Parathyroid adenoma (tissue), 2 donors: ENCODE measurements around the gene NPR2.

Experiments
- H2AFZ ChIP-seq: fragments of 300-600 bp; sonication (generic); one replicate; pipeline ENCODE4 v1.7.0; 2017; ENCODE audit warnings: antibody characterized with exemption, mild to moderate bottlenecking
- H3K27ac ChIP-seq: fragments of 300-600 bp; sonication (generic); one replicate; pipeline ENCODE4 v1.7.0; 2017
- H3K27me3 ChIP-seq: fragments of 300-600 bp; sonication (generic); one replicate; pipeline ENCODE4 v1.7.0; 2017; ENCODE audit warnings: low read length; ENCODE audit not compliant: control insufficient read depth, insufficient read depth
- H3K36me3 ChIP-seq: fragments of 300-600 bp; sonication (generic); one replicate; pipeline ENCODE4 v1.7.0; 2017; ENCODE audit warnings: low read length; ENCODE audit not compliant: control insufficient read depth, insufficient read depth
- H3K4me1 ChIP-seq: fragments of 300-600 bp; sonication (generic); one replicate; pipeline ENCODE4 v1.7.0; 2017; ENCODE audit warnings: control low read depth
- H3K4me2 ChIP-seq: fragments of 300-600 bp; sonication (generic); one replicate; pipeline ENCODE4 v1.7.0; 2017; ENCODE audit warnings: low read length
- H3K4me3 ChIP-seq: fragments of 300-600 bp; sonication (generic); one replicate; pipeline ENCODE4 v1.7.0; 2017; ENCODE audit warnings: low read depth, low read length
- H3K79me2 ChIP-seq: fragments of 300-600 bp; sonication (generic); one replicate; pipeline ENCODE4 v1.7.0; 2017; ENCODE audit warnings: control low read depth
- H3K9ac ChIP-seq: fragments of 300-600 bp; sonication (generic); one replicate; pipeline ENCODE4 v1.7.0; 2017; ENCODE audit warnings: mild to moderate bottlenecking
- H3K9me3 ChIP-seq: fragments of 300-600 bp; sonication (generic); one replicate; pipeline ENCODE4 v1.7.0; 2017; ENCODE audit warnings: low read length; ENCODE audit not compliant: control insufficient read depth
- CTCF ChIP-seq: fragments of 300-600 bp; sonication (generic); IDR thresholded peaks from one replicate; pipeline ENCODE4 v1.7.0; 2017; ENCODE audit warnings: antibody characterized with exemption, mild to moderate bottlenecking
- donor health status: primary hyperparathyroidism.

The NPR2 gene

GRCh38 chr9:35774907-35775635 lies 16.3 kb upstream of the NPR2 start:
- TF ChIP-seq CTCF = no peak
- Histone ChIP-seq H3K4me2 (no peak overlapping the region), H2AFZ (peak overlapping the region; percentile 11), H3K4me3 (no peak overlapping the region), H3K27me3 (no peaks in the 10 kb centered on the region), H3K27ac (no peak overlapping the region), H3K36me3 (no peaks in the 10 kb centered on the region), H3K9ac (no peak overlapping the region), H3K79me2 (no peaks in the 10 kb centered on the region), H3K4me1 (peaks cover 2% of the 10 kb centered on the region), H3K9me3 (no peaks in the 10 kb centered on the region)

GRCh38 chr9:35776018-35776417 lies 15.4 kb upstream of the NPR2 start:
- H3K79me2 ChIP-seq = no peaks in the 10 kb centered on the region
- H3K9me3 ChIP-seq = no peaks in the 10 kb centered on the region
- peaks cover 2% of the 10 kb centered on the region for H3K4me1 ChIP-seq
- no peaks in the 10 kb centered on the region for H3K36me3 ChIP-seq
- TF ChIP-seq CTCF = no peak
- no peak overlapping the region for H3K27ac ChIP-seq
- no peak overlapping the region for H2AFZ ChIP-seq
- no peak overlapping the region for H3K9ac ChIP-seq
- H3K27me3 ChIP-seq = no peaks in the 10 kb centered on the region
- no peak overlapping the region for H3K4me2 ChIP-seq
- no peak overlapping the region for H3K4me3 ChIP-seq

GRCh38 chr9:35778496-35778895 lies 12.9 kb upstream of the NPR2 start:
- Histone ChIP-seq H3K9ac (no peak overlapping the region), H2AFZ (no peak overlapping the region), H3K4me3 (no peak overlapping the region), H3K36me3 (no peaks in the 10 kb centered on the region), H3K27ac (no peak overlapping the region), H3K4me2 (no peak overlapping the region), H3K9me3 (no peaks in the 10 kb centered on the region), H3K27me3 (no peaks in the 10 kb centered on the region), H3K4me1 (no peaks in the 10 kb centered on the region), H3K79me2 (no peaks in the 10 kb centered on the region)
- TF ChIP-seq CTCF = no peak

DNA sequence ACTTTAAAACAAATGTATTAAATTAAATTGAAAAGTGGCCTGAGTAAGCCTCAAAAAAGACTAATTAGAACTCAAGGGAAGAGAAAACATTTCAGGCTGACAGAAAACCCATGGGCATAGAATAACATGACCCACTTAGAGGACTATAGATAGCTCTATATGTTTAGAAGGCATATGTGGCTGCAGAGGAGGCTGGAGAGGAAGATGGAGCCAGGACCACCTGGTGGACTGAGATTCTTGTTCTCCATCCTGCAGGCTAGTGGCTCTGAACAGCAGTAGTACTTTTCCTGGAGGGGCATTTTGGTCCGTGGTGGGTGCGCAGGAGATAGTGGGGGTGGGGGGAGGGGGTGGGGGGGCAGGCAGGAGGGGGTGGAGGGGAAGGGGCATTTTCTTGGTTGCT lies 10.3 kb upstream of the NPR2 start:
- Histone ChIP-seq H3K4me2 (no peak overlapping the region), H3K4me3 (no peak overlapping the region), H3K9me3 (no peaks in the 10 kb centered on the region), H3K79me2 (no peaks in the 10 kb centered on the region), H3K27ac (no peak overlapping the region), H2AFZ (no peak overlapping the region), H3K4me1 (no peaks in the 10 kb centered on the region), H3K36me3 (no peaks in the 10 kb centered on the region), H3K27me3 (no peaks in the 10 kb centered on the region), H3K9ac (no peak overlapping the region)
- no peak for TF ChIP-seq CTCF

DNA sequence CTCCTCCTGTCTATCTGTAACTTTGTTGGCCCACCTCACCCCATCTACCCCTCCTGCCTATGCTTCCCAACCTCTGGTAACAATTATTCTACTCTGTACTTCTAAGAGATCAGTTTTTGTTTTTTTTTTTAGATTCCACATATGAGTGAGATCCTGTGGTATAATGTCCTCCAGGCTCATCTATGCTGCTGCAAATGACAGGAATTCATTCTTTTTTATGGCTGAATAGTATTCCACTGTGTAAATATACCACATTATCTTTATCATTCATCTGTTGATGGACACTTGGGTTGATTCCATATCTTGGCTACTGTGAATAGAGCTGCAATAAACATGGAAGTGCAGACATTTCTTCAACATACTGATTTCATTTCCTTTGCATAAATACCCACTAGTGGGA lies 8.0 kb upstream of the NPR2 start:
- Histone ChIP-seq H3K27me3 (no peaks in the 10 kb centered on the region), H3K27ac (no peak overlapping the region), H3K4me1 (no peaks in the 10 kb centered on the region)

More for the DNA sequence above, 8.0 kb upstream of the NPR2 start:
- no peak overlapping the region for H3K4me2 ChIP-seq
- no peaks in the 10 kb centered on the region for H3K36me3 ChIP-seq
- no peaks in the 10 kb centered on the region for H3K9me3 ChIP-seq
- no peak overlapping the region for H2AFZ ChIP-seq
- no peak overlapping the region for H3K9ac ChIP-seq
- H3K79me2 ChIP-seq = no peaks in the 10 kb centered on the region
- no peak for TF ChIP-seq CTCF
- H3K4me3 ChIP-seq = no peak overlapping the region
